ENCODE results near the gene TUBGCP3.

- TF ChIP-seq EZH2 (IDR thresholded peaks at IDR 0.05; ENCODE audit: insufficient read depth, poor library complexity, severe bottlenecking) (no peak), EZH2phosphoT487 (IDR thresholded peaks at IDR 0.05; ENCODE audit: insufficient read depth, low read depth) (no peak)
Observed at GRCh38 chr13:112596235-112596634, 8.3 kb upstream of the TUBGCP3 start.
